HG02852 (cell line): ENCODE data around the gene MGST3.
"Not testable (repeated sequence)": the region's sequence is repeated elsewhere in the genome, so short reads cannot be mapped to it uniquely, and the experiment has no call there.

Experiments
- ATAC-seq: cut with Tn5 transposase; IDR thresholded peaks from one replicate; pipeline ENCODE4 v1.9.1; 2021; ENCODE audit warnings: mild to moderate bottlenecking, moderate library complexity; ENCODE audit not compliant: unreplicated experiment

Gene MGST3

GRCh38 chr1:165697491-165697880 is 66.5 kb downstream of the MGST3 start:
- ATAC-seq, result no peak

GRCh38 chr1:165697881-165698760 is 67.1 kb downstream of the MGST3 start, which contains the start of gene ALDH9A1:
Gene ALDH9A1 (minus strand): TSS chr1:165698562. CDS start chr1:165698558, 4 bp downstream.
- ATAC-seq, result peak; percentile 90

GRCh38 chr1:165698761-165699052 is 67.7 kb downstream of the MGST3 start:
- no peak for ATAC-seq

- no peak for ATAC-seq
These were observed 68.5 kb downstream of the MGST3 start for GRCh38 chr1:165699577-165699976.

- ATAC-seq, result not testable (repeated sequence)
These were observed 70.9 kb downstream of the MGST3 start for GRCh38 chr1:165701922-165702321.

- ATAC-seq, result no peak
These were observed 72.6 kb downstream of the MGST3 start for GRCh38 chr1:165703648-165704047.
